Measurements from ENCODE around the gene ARRB1.
"Not testable (repeated sequence)": the region's sequence is repeated elsewhere in the genome, so short reads cannot be mapped to it uniquely, and the experiment has no call there.

Gene ARRB1

DNA sequence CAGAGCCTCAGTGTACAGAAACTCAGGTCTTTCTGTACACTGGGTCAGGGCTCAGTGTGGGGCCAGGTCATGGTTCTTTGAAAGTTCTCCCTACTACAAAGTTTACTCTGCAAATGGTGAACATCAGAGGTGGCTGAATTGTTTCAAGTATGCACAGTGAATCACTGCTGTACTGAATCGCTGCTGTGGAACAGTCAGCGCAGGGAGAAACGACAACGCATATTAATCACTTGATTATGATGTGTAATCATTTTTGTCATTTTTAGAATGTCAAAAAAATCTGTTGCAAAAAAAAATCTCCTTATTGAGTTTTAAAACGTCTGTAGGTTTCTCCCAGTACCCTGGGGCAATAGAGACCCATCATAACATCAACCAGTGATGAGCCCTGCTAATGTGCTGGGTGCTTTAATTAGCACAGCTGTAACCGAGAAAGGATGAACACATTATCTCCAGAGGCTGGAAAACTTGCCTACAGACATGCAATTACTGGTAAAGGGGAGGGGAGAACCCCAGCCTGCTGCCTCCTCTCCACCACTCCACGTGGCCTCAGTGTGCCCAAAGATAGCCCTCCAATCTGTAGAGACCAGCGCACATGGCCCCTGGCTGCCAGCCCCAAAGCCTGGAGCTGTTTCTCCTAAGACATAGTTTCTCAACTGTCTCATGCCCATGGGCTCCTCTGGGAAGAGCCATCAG lies 12.8 kb downstream of the ARRB1 start:
- TF ChIP-seq, protein P1, sequence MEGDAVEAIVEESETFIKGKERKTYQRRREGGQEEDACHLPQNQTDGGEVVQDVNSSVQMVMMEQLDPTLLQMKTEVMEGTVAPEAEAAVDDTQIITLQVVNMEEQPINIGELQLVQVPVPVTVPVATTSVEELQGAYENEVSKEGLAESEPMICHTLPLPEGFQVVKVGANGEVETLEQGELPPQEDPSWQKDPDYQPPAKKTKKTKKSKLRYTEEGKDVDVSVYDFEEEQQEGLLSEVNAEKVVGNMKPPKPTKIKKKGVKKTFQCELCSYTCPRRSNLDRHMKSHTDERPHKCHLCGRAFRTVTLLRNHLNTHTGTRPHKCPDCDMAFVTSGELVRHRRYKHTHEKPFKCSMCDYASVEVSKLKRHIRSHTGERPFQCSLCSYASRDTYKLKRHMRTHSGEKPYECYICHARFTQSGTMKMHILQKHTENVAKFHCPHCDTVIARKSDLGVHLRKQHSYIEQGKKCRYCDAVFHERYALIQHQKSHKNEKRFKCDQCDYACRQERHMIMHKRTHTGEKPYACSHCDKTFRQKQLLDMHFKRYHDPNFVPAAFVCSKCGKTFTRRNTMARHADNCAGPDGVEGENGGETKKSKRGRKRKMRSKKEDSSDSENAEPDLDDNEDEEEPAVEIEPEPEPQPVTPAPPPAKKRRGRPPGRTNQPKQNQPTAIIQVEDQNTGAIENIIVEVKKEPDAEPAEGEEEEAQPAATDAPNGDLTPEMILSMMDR (IDR thresholded peaks at IDR 0.05; ENCODE audit: control extremely low read depth, extremely low read depth, low read depth, missing control alignments): no peak
- no peak for DNase-seq (ENCODE audit: extremely low spot score)
- ChIA-PET POLR2A (no interaction called here), CTCF (interaction anchor here (1.1 to 1.9 kb wide), 4 partner anchors 8 to 30 kb away, joined by 3 to 4 read pairs (median 4); no protein-coding TSS in a partner anchor)

DNA sequence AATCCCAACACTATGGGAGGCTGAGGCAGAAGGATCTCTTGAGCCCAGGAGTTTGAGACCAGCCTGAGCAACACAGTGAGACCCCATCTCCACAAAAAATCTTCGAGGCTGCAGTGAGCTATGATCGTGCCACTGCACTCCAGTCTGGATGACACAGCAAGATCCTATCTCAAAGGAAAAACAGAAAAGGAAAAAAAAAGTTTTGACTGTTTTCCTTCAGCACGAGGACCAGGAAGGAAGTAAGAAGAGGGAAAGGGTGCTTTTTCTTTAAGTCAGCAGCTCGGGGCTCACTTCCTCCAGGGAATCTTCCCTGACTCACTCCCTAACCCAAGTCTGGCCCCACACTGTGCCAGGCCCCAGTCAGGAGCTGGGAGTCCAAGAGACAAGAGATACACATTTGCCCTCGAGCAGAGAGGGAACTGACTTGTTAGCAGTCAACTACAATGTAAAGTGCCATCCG lies 14.2 kb downstream of the ARRB1 start:
- ChIA-PET POLR2A (no interaction called here), CTCF (no interaction called here)
- TF ChIP-seq, protein P1 (IDR thresholded peaks at IDR 0.05; ENCODE audit: control extremely low read depth, extremely low read depth, low read depth, missing control alignments): no peak
- DNase-seq (ENCODE audit: extremely low spot score): no peak

DNA sequence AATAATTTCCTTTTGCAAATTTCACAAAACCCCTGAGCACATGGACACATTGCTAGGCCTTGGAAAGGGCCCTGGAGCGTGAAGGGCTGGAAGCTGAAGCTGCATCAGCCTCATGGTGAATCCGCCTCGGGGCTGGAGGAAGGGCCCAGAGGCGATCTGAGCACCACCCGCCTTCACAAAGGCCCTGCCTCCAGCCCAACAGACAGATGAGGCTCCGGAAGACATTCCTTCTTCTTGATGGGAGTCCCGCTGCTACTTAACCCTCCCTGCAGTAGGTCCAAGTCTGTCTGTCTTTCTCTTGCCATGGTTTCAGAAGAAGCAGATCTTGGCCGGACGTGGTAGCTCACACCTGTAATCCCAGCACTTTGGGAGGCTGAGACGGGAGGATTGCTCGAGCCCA lies 16.5 kb downstream of the ARRB1 start:
- ChIA-PET POLR2A (no interaction called here), CTCF (interaction anchor here (0.8 to 1.4 kb wide), 2 partner anchors 54 to 111 kb away, joined by 3 read pairs; no protein-coding TSS in a partner anchor)
- TF ChIP-seq, protein P1 (IDR thresholded peaks at IDR 0.05; ENCODE audit: control extremely low read depth, extremely low read depth, low read depth, missing control alignments): no peak
- no peak for DNase-seq (ENCODE audit: extremely low spot score)

DNA sequence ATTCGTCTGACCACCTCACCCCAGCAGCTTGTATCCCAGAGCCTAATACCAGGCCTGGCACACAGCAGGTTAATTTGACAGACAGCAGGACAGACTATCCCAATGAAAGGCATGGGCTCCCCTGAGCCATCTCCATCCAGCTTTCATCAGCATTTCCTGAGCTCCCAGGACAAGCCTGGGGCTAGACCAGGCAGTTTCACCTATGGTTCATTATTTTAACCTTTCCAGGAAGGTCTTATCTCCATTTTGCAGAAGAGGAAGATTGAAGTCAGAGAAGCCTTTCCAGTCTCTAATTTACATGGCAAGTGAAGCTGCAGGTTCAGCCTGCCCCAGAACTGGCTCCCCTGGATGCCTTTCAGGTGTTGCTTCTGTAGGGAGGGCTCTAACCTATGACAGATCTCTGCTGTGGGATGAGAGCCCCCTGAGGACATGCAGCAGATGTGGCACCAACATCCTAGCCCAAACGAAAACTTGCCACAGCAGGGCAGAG lies 17.0 kb downstream of the ARRB1 start:
- CTCF ChIA-PET: interaction anchor here (0.8 to 1.4 kb wide), 3 partner anchors 27 to 111 kb away, joined by 3 read pairs; no protein-coding TSS in a partner anchor
- TF ChIP-seq, protein P1 (IDR thresholded peaks at IDR 0.05; ENCODE audit: control extremely low read depth, extremely low read depth, low read depth, missing control alignments): no peak
- no peak for DNase-seq (ENCODE audit: extremely low spot score)
- POLR2A ChIA-PET: no interaction called here

DNA sequence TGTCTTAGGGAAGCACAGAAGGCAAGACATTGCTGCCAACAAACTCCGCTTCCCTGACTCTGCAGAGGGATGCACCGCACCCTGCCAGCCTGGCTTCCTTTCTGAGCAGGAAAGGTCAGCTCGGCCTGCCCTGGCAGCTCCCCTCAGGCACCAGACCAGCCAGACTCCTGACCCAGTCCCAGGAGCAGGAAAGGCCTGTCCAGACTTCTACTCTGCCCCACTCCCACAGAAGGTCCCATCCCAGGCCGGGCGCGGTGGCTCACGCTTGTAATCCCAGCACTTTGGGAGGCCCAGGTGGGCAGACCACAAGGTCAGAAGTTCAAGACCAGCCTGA lies 17.7 kb downstream of the ARRB1 start:
- TF ChIP-seq, protein P1 (IDR thresholded peaks at IDR 0.05; ENCODE audit: control extremely low read depth, extremely low read depth, low read depth, missing control alignments): no peak
- POLR2A ChIA-PET: no interaction called here
- CTCF ChIA-PET: interaction anchor here (0.8 kb wide), 1 partner anchor 26 kb away, joined by 3 read pairs; no protein-coding TSS in a partner anchor
- no peak for DNase-seq (ENCODE audit: extremely low spot score)

DNA sequence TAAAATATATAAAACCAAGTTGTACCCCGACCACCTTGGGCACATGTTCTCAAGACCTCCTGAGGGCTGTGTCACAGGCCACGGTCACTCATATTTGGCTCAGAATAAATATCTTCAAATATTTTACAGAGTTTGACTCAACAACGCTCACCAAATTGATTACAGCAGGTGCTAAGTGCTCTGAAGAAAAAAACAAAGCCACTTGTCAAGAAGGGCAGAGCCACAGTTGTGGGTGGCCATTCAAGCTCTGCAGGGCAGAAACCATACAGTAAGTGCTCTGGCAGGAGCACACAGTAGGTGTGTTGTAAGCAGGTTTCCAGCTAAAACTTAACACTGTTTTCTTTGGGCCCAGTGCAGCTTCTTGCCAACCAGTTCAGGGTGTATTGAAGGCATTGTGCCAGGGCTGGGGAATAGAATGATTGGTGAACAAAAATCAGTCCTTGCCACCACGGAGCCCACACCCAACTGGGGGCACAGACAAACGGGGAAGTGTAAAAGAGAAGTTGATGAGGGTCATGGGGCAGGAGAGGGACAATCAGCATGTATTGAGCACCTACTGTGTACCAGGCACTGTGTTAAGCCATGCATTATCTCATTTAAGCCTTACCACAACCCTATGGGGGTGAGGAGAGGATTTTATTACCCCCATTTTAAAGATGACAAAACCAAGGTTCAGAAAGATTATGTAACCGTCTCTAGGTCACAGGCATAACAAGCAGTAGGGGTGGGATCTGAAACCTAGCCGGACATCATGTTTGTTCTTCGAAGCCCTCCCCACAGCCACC lies 18.2 kb downstream of the ARRB1 start:
- POLR2A ChIA-PET: no interaction called here
- CTCF ChIA-PET: interaction anchor here (0.8 kb wide), 2 partner anchors 19 to 26 kb away, joined by 3 read pairs; no protein-coding TSS in a partner anchor

DNA sequence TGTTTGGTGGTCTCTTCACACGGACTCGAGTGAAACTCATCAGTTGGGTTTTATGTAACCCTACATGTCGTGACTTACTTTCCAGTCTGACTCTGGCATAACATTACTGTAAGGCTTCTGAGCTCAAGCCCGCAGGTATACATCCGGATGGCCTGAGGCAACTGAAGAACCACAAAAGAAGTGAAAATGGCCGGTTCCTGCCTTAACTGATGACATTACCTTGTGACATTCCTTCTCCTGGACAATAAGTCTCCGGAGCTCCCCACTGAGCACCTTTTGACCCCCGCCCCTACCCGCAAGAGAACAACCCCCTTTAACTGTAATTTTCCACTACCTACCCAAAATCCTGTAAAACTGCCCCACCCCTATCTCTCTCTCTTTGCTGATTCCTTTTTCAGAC lies 19.7 kb downstream of the ARRB1 start:
- CTCF ChIA-PET: interaction anchor here (2.1 kb wide), 1 partner anchor 48 kb away, joined by 5 read pairs; no protein-coding TSS in a partner anchor
- POLR2A ChIA-PET: interaction anchor here (0.7 kb wide), 1 partner anchor 52 kb away, joined by 4 read pairs; no protein-coding TSS in a partner anchor
- not testable (repeated sequence) for DNase-seq (ENCODE audit: extremely low spot score)

More for the DNA sequence above, 18.2 kb downstream of the ARRB1 start:
- DNase-seq (ENCODE audit: extremely low spot score): no peak
- TF ChIP-seq, protein P1 (IDR thresholded peaks at IDR 0.05; ENCODE audit: control extremely low read depth, extremely low read depth, low read depth, missing control alignments): no peak

DNA sequence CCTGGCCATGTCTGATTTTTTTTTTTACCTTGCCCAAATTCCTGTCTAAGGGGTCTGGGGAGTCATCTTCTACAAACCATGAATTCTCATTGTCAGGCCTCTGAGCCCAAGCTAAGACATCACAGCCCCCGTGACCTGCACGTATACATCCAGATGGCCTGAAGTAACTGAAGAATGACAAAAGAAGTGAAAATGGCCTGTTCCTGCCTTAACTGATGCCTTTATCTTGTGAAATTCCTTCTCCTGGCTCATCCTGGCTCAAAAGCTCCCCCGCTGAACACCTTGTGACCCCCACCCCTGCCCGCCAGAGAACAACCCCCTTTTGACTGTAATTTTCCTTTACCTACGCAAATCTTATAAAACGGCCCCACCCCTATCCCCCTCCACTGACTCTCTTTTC lies 20.2 kb downstream of the ARRB1 start:
- DNase-seq (ENCODE audit: extremely low spot score): not testable (repeated sequence)
- CTCF ChIA-PET: interaction anchor here (2.1 kb wide), 1 partner anchor 49 kb away, joined by 5 read pairs; no protein-coding TSS in a partner anchor
- POLR2A ChIA-PET: interaction anchor here (0.7 kb wide), 1 partner anchor 51 kb away, joined by 4 read pairs; no protein-coding TSS in a partner anchor

DNA sequence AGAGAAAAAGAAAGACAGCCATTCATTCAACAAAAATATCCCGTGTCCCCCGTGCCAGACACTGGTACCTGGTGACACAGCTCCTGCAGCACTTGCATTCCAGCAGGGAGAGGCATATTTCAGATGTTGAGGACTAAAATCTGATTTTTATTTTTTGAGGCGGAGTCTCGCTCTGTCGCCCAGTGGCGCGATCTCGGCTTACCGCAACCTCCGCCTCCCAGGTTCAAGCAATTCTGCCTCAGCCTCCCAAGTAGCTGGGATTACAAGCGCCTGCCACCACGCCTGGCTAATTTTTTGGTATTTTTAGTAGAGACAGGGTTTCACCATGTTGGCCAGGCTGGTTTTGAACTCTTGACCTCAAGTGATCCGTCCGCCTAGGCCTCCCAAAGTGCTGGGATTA lies 20.6 kb downstream of the ARRB1 start:
- ChIA-PET CTCF (interaction anchor here (1.1 to 3.1 kb wide), 6 partner anchors 9 to 57 kb away, joined by 3 to 10 read pairs (median 4); no protein-coding TSS in a partner anchor), POLR2A (interaction anchor here (0.7 kb wide), 1 partner anchor 51 kb away, joined by 4 read pairs; no protein-coding TSS in a partner anchor)
- DNase-seq (ENCODE audit: extremely low spot score): not testable (repeated sequence)
